GM12878 (cell line): ENCODE data around the gene PGAM1. TPM values are rescaled to one million over a fixed set of nuclear protein-coding genes. Genes with fewer than 3 reads are reported as not detected.

Experiments
- ATAC-seq: fragments of 200-7000 bp; cut with Tn5 transposase; 3 replicates; pipeline ENCODE4 v1.9.1; 2020; ENCODE audit warnings: mild to moderate bottlenecking, moderate library complexity
- BruUV-seq: library from RNA; stranded (reverse); fragments of 400-500 nt; replicated peaks from 2 replicates; lab custom pipeline; 2021; lab: Mats Ljungman, UMichigan
- CTCF ChIA-PET: fragments of 300-600 bp; sonication (Branson Sonifier 250); formaldehyde crosslinking; extraction: SDS; loops from one replicate; lab custom pipeline; 2021; ENCODE audit warnings: inconsistent platforms; lab: Yijun Ruan, JAX
- POLR2A ChIA-PET: fragments of 350-600 bp; formaldehyde crosslinking; extraction: SDS; loops from one replicate; lab custom pipeline; 2021; ENCODE audit warnings: inconsistent platforms; lab: Charles Lee
- RAD21 ChIA-PET: fragments of 300-600 bp; sonication (Branson Sonifier 250); formaldehyde crosslinking; loops from one replicate; lab custom pipeline; 2023; ENCODE audit warnings: antibody characterized with exemption; ENCODE audit not compliant: unreplicated experiment; lab: Charles Lee
- SMC1A ChIA-PET: fragments of 300-600 bp; sonication (Branson Sonifier 250); formaldehyde crosslinking; loops from one replicate; lab custom pipeline; 2023; ENCODE audit not compliant: unreplicated experiment, uncharacterized antibody; lab: Charles Lee
- DNase-seq: peaks from one replicate; pipeline ENCODE4 v3.0.0-alpha.2; 2011; ENCODE audit warnings: low read depth, low spot score
- FAIRE-seq: peaks from 3 replicates; lab custom pipeline; 2011; peaks lifted over from hg19 to GRCh38; lab: Jason Lieb, UNC
- H2AFZ ChIP-seq: 2 replicates; pipeline ENCODE4 v1.6.0; 2011; ENCODE audit warnings: low read depth, low read length, control low read depth; ENCODE audit not compliant: control insufficient read depth
- H3K27ac ChIP-seq: 2 replicates; pipeline ENCODE4 v1.5.1; 2011; ENCODE audit warnings: control low read depth; ENCODE audit not compliant: control insufficient read depth, insufficient read depth
- H3K27me3 ChIP-seq, 2 experiments: replicated peaks in 1 of 2; 2 replicates each; pipeline versions ENCODE4 v1.6.0 to v1.6.1; 2011; ENCODE audit warnings: low read length in 1 of 2; ENCODE audit not compliant: control insufficient read depth in 2 of 2, insufficient read depth in 2 of 2
- H3K36me3 ChIP-seq, 2 experiments: 2 replicates each; pipeline ENCODE4 v1.5.1; 2011; ENCODE audit warnings: low read length in 1 of 2; ENCODE audit not compliant: control insufficient read depth in 2 of 2, insufficient read depth in 2 of 2
- H3K4me1 ChIP-seq: 2 replicates; pipeline ENCODE4 v1.6.1; 2011; ENCODE audit warnings: mild to moderate bottlenecking, low read length, moderate library complexity, mixed read lengths; ENCODE audit not compliant: control insufficient read depth, insufficient read depth
- H3K4me2 ChIP-seq: 2 replicates; pipeline ENCODE4 v1.6.0; 2011; ENCODE audit warnings: control low read depth; ENCODE audit not compliant: control insufficient read depth, insufficient read depth
- H3K4me3 ChIP-seq: fragments of 200-600 bp; sonication (generic); 2 replicates; pipeline ENCODE4 v1.5.1; 2016
- H3K79me2 ChIP-seq: 2 replicates; pipeline ENCODE4 v1.6.0; 2011; ENCODE audit warnings: low read length; ENCODE audit not compliant: control insufficient read depth, insufficient read depth
- H3K9ac ChIP-seq: 2 replicates; pipeline ENCODE4 v1.8.0; 2011; ENCODE audit warnings: low read length, control low read depth, mixed read lengths; ENCODE audit not compliant: control insufficient read depth, insufficient read depth
- H3K9me3 ChIP-seq: replicated peaks from 3 replicates; pipeline ENCODE4 v1.5.1; 2011; ENCODE audit warnings: mild to moderate bottlenecking, low read length; ENCODE audit not compliant: control insufficient read depth, insufficient read depth
- H4K20me1 ChIP-seq: 2 replicates; pipeline ENCODE4 v1.6.0; 2011; ENCODE audit not compliant: control insufficient read depth, insufficient read depth
- DPF2 ChIP-seq: fragments of 450-650 bp; IDR thresholded peaks from 2 replicates; pipeline ENCODE4 v1.6.1; 2017; ENCODE audit warnings: mild to moderate bottlenecking
- NRF1 ChIP-seq: conservative IDR thresholded peaks from 2 replicates; pipeline ENCODE4 v1.6.1; 2011; ENCODE audit warnings: mild to moderate bottlenecking, low read depth, low read length, improper control_type of control experiment
- REST ChIP-seq: IDR thresholded peaks from 2 replicates; pipeline ENCODE4 v1.6.1; 2012; ENCODE audit warnings: mild to moderate bottlenecking, low read depth, low read length
- TAF1 ChIP-seq: IDR thresholded peaks from 2 replicates; pipeline ENCODE4 v1.6.1; 2011; ENCODE audit warnings: mild to moderate bottlenecking, low read depth, low read length, borderline replicate concordance
- USF1 ChIP-seq: IDR thresholded peaks from 2 replicates; pipeline ENCODE4 v1.6.1; 2011; ENCODE audit warnings: borderline replicate concordance, low read depth, mild to moderate bottlenecking, moderate library complexity, mixed read lengths, low read length; ENCODE audit not compliant: insufficient read depth; ENCODE audit errors: extremely low read length
- ZZZ3 ChIP-seq: IDR thresholded peaks from 2 replicates; pipeline ENCODE4 v1.6.1; 2011; ENCODE audit warnings: low read depth; ENCODE audit not compliant: control insufficient read depth, insufficient read length
- WGBS: methylation state at CpG from one replicate; pipeline ENCODE4 v1.1.6; 2016; ENCODE audit warnings: low lambda C conversion rate; ENCODE audit not compliant: insufficient replicate concordance, insufficient coverage; ENCODE audit errors: missing lambda C conversion rate; 5-methylcytosine and 5-hydroxymethylcytosine counted together
- in situ Hi-C: fragments of 300-500 bp; cut with MboI; formaldehyde crosslinking; loops from 9 replicates; pipeline ENCODE4 v1.14.3; 2018; ENCODE audit warnings: mixed read lengths
- intact Hi-C: fragments of 100-400 bp; cut with micrococcal nuclease; formaldehyde crosslinking; loops from one replicate; pipeline ENCODE4 v1.14.2; 2022; ENCODE audit not compliant: unreplicated experiment
- polyA plus RNA-seq, 11 experiments: library from polyadenylated mRNA; depleted of rRNA in 4 of 11; unstranded in 6 of 11; stranded (reverse) in 5 of 11; fragments of >200 nt; fragmentation: Nextera tagmentation in 4 of 11; fragmentation: Illumina TruSeq in 1 of 11; extraction: Ambion mirVana in 4 of 11; extraction: Trizol in 1 of 11; gene quantifications; 1 replicate in 1 of 11; 2 replicates in 10 of 11; pipeline versions ENCODE4 v1.2.1 to v1.2.3, GENCODE V29; 2011 to 2016; ENCODE audit warnings: inconsistent platforms in 2 of 11, missing spikeins in 2 of 11, low read depth in 1 of 11
- total RNA-seq, 4 experiments: library from RNA; depleted of rRNA in 3 of 4; stranded (reverse); fragments of >200 nt in 3 of 4; fragmentation: Illumina TruSeq in 1 of 4; extraction: Trizol in 1 of 4; gene quantifications; 2 replicates each; pipeline versions ENCODE4 v1.2.1 to v1.2.3, GENCODE V29; 2013 to 2021

PGAM1 gene
- total and polyA plus RNA-seq, 10 of the 15 experiments (the other 5 are each of a cell fraction or from before 2014, with no cell fraction given) = 115 to 1,362 (median 744) TPM

- no peak for TF ChIP-seq ZZZ3
- no peak for TF ChIP-seq TAF1
- TF ChIP-seq NRF1 = no peak
- TF ChIP-seq DPF2 = no peak
- no peak for TF ChIP-seq USF1
- TF ChIP-seq REST = no peak
- TF ChIP-seq, all 136 proteins: peak for 0
- Histone ChIP-seq H3K27me3 (no peaks in the 10 kb centered on the region), H3K9ac (no peak overlapping the region), H2AFZ (no peak overlapping the region), H3K4me3 (peak overlapping the region; percentile 89; the same call in 1 of the 2 replicates), H3K27ac (no peak overlapping the region), H3K4me1 (peaks cover 8% of the 10 kb centered on the region), H4K20me1 (no peaks in the 10 kb centered on the region), H3K36me3 (peaks cover 0 to 16% of the 10 kb centered on the region in 2 experiments; a peak in 3 of 4 replicates), H3K79me2 (peaks cover 36% of the 10 kb centered on the region), H3K9me3 (no peaks in the 10 kb centered on the region; the same call in 2 of the 3 replicates), H3K4me2 (peak overlapping the region; percentile 91)
- no TSS peak for BruUV-seq
- POLR2A ChIA-PET = interaction anchor here (0.6 to 1.3 kb wide), 2 partner anchors 15 to 110 kb away, joined by 3 to 4 read pairs; no protein-coding TSS in a partner anchor
- RAD21 ChIA-PET = interaction anchor here (1.8 kb wide), 1 partner anchor 35 kb away, joined by 5 read pairs; no protein-coding TSS in a partner anchor
- SMC1A ChIA-PET = interaction anchor here (0.8 to 3.0 kb wide), 6 partner anchors 13 to 723 kb away, joined by 3 to 12 read pairs (median 4); no protein-coding TSS in a partner anchor
- CTCF ChIA-PET = interaction anchor here (0.7 to 3.6 kb wide), 9 partner anchors 8 to 166 kb away, joined by 3 to 18 read pairs (median 4); partner anchors contain the start of gene RRP12
- no peak for FAIRE-seq
- in situ Hi-C loops = no loop called here
- DNase-seq = no peak
- 5% methylated on average over 1 of the region's 1 CpG for WGBS
- ATAC-seq = no peak
- intact Hi-C loops = no loop called here
These were observed 18.2 kb downstream of the PGAM1 start for GRCh38 chr10:97444212-97444611.
